Neutrophil (primary cell): ENCODE measurements around the gene PRDM15.

Experiments
- H3K27ac ChIP-seq: fragments of 200-600 bp; sonication (generic); 2 replicates; pipeline ENCODE4 v1.5.1; 2016; ENCODE audit warnings: mild to moderate bottlenecking, moderate library complexity
- H3K27me3 ChIP-seq: fragments of 200-600 bp; sonication (generic); 2 replicates; pipeline ENCODE4 v1.6.0; 2016; ENCODE audit warnings: mild to moderate bottlenecking
- H3K36me3 ChIP-seq: fragments of 200-600 bp; sonication (generic); 2 replicates; pipeline ENCODE4 v1.5.1; 2017
- H3K4me1 ChIP-seq, 2 experiments: fragments of 200-600 bp in 1 of 2; sonication (generic) in 1 of 2; 1 replicate in 1 of 2; 2 replicates in 1 of 2; pipeline versions ENCODE4 v1.5.1 to v1.6.1; 2013 to 2016; ENCODE audit warnings: low read depth in 1 of 2, low read length in 1 of 2, mild to moderate bottlenecking in 1 of 2, moderate library complexity in 1 of 2; ENCODE audit not compliant: control insufficient read depth in 1 of 2, insufficient read depth in 1 of 2
- H3K4me3 ChIP-seq, 2 experiments: fragments of 200-600 bp in 1 of 2; sonication (generic) in 1 of 2; 1 replicate in 1 of 2; 2 replicates in 1 of 2; pipeline ENCODE4 v1.5.1; 2013 to 2016; ENCODE audit warnings: low read depth in 1 of 2, low read length in 1 of 2, mild to moderate bottlenecking in 1 of 2, moderate library complexity in 1 of 2
- H3K9me3 ChIP-seq: fragments of 200-600 bp; sonication (generic); 2 replicates; pipeline ENCODE4 v1.5.1; 2016
- CTCF ChIP-seq: fragments of 200-600 bp; sonication (generic); IDR thresholded peaks from 2 replicates; pipeline ENCODE4 v1.5.1; 2016; ENCODE audit warnings: antibody characterized with exemption

Gene PRDM15

GRCh38 chr21:41751611-41752011 is 127.5 kb downstream of the PRDM15 start:
- Histone ChIP-seq H3K4me1 (peaks cover 0 to 6% of the 10 kb centered on the region in 2 experiments), H3K9me3 (no peaks in the 10 kb centered on the region), H3K27ac (no peak overlapping the region), H3K27me3 (peaks cover 60% of the 10 kb centered on the region), H3K4me3 (no peak overlapping the region), H3K36me3 (no peaks in the 10 kb centered on the region)
- no peak for TF ChIP-seq CTCF

- H3K27me3 ChIP-seq = peaks cover 60% of the 10 kb centered on the region
- no peak overlapping the region for H3K4me3 ChIP-seq
- no peaks in the 10 kb centered on the region for H3K4me1 ChIP-seq
- no peak for TF ChIP-seq CTCF
- H3K36me3 ChIP-seq = no peaks in the 10 kb centered on the region
- no peak overlapping the region for H3K27ac ChIP-seq
- H3K9me3 ChIP-seq = no peaks in the 10 kb centered on the region
These were observed 128.5 kb downstream of the PRDM15 start for GRCh38 chr21:41750532-41751151.

- no peak for TF ChIP-seq CTCF
- no peaks in the 10 kb centered on the region for H3K36me3 ChIP-seq
- H3K27me3 ChIP-seq = peaks cover 60% of the 10 kb centered on the region
- H3K27ac ChIP-seq = no peak overlapping the region
- no peaks in the 10 kb centered on the region for H3K4me1 ChIP-seq
- no peaks in the 10 kb centered on the region for H3K9me3 ChIP-seq
- H3K4me3 ChIP-seq = no peak overlapping the region
These were observed 129.1 kb downstream of the PRDM15 start for GRCh38 chr21:41750051-41750450.

GRCh38 chr21:41749286-41749685 is 129.9 kb downstream of the PRDM15 start:
- Histone ChIP-seq H3K9me3 (no peaks in the 10 kb centered on the region), H3K27me3 (peaks cover 56% of the 10 kb centered on the region), H3K27ac (no peak overlapping the region), H3K36me3 (no peaks in the 10 kb centered on the region), H3K4me3 (no peak overlapping the region), H3K4me1 (no peaks in the 10 kb centered on the region)
- no peak for TF ChIP-seq CTCF
